ENCODE data around the gene ARHGAP23. TPM values are rescaled to one million over a fixed set of nuclear protein-coding genes. Genes with fewer than 3 reads are reported as not detected.

Gene ARHGAP23
- total and polyA plus RNA-seq, 4 donors = 18.3 to 91.7 (median 39.2) TPM

- H3K27ac ChIP-seq (ENCODE audit: low read depth in 1 of 2, low read length in 1 of 2) = no peak overlapping the region
- peaks cover 0 to 14% (median 13%) of the 10 kb centered on the region in 3 donors for H3K27me3 ChIP-seq (ENCODE audit: control insufficient read depth in 3 of 3, insufficient read depth in 3 of 3, low read length in 2 of 3)
- no peaks in the 10 kb centered on the region for H3K36me3 ChIP-seq (ENCODE audit: control insufficient read depth in 4 of 4, insufficient read depth in 4 of 4, low read length in 4 of 4)
- no peak overlapping the region for H3K9ac ChIP-seq (ENCODE audit: insufficient read depth in 1 of 2, low read length in 2 of 2)
- ATAC-seq (ENCODE audit: insufficient read depth, low FRiP score) (no peak), DNase-seq (no peak)
- 10 to 17% methylated on average over 8 to 10 of the region's 10 CpGs for WGBS, 2 donors
- TF ChIP-seq CTCF (IDR thresholded peaks at IDR 0.05; ENCODE audit: control extremely low read depth, extremely low read depth) = no peak
- peaks cover 0 to 43% (median 10%) of the 10 kb centered on the region in 5 donors for H3K4me1 ChIP-seq (ENCODE audit: control insufficient read depth in 5 of 5, insufficient read depth in 5 of 5, low read length in 5 of 5)
- H3K9me3 ChIP-seq (ENCODE audit: control insufficient read depth in 4 of 4, insufficient read depth in 3 of 4, low read length in 3 of 4) = no peaks in the 10 kb centered on the region
- H3K4me3 ChIP-seq = no peak overlapping the region
These were observed 8.7 kb upstream of the ARHGAP23 start for GRCh38 chr17:38419508-38419981.

GRCh38 chr17:38420518-38420917 lies 7.7 kb upstream of the ARHGAP23 start:
- DNase-seq (no peak), ATAC-seq (ENCODE audit: insufficient read depth, low FRiP score) (no peak)
- Histone ChIP-seq H3K27ac (ENCODE audit: low read depth in 1 of 2, low read length in 1 of 2) (no peak overlapping the region), H3K4me1 (ENCODE audit: control insufficient read depth in 5 of 5, insufficient read depth in 5 of 5, low read length in 5 of 5) (peaks cover 0 to 34% (median 10%) of the 10 kb centered on the region in 5 donors), H3K9me3 (ENCODE audit: control insufficient read depth in 4 of 4, insufficient read depth in 3 of 4, low read length in 3 of 4) (no peaks in the 10 kb centered on the region), H3K4me3 (no peak overlapping the region), H3K27me3 (ENCODE audit: control insufficient read depth in 3 of 3, insufficient read depth in 3 of 3, low read length in 2 of 3) (peaks cover 0 to 14% (median 13%) of the 10 kb centered on the region in 3 donors), H3K36me3 (ENCODE audit: control insufficient read depth in 4 of 4, insufficient read depth in 4 of 4, low read length in 4 of 4) (no peaks in the 10 kb centered on the region), H3K9ac (ENCODE audit: insufficient read depth in 1 of 2, low read length in 2 of 2) (no peak overlapping the region)
- WGBS, 2 donors = 83 to 87% methylated on average over 6 of the region's 6 CpGs
- TF ChIP-seq CTCF (IDR thresholded peaks at IDR 0.05; ENCODE audit: control extremely low read depth, extremely low read depth) = no peak

- 24 to 37% methylated on average over 14 of the region's 14 CpGs for WGBS, 2 donors
- Histone ChIP-seq H3K4me1 (ENCODE audit: control insufficient read depth in 5 of 5, insufficient read depth in 5 of 5, low read length in 5 of 5) (peaks cover 0 to 34% (median 10%) of the 10 kb centered on the region in 5 donors), H3K36me3 (ENCODE audit: control insufficient read depth in 4 of 4, insufficient read depth in 4 of 4, low read length in 4 of 4) (no peaks in the 10 kb centered on the region), H3K27me3 (ENCODE audit: control insufficient read depth in 3 of 3, insufficient read depth in 3 of 3, low read length in 2 of 3) (peaks cover 0 to 14% (median 13%) of the 10 kb centered on the region in 3 donors), H3K9ac (ENCODE audit: insufficient read depth in 1 of 2, low read length in 2 of 2) (peak overlapping the region in 1 of 2 donors; percentile 14), H3K9me3 (ENCODE audit: control insufficient read depth in 4 of 4, insufficient read depth in 3 of 4, low read length in 3 of 4) (no peaks in the 10 kb centered on the region), H3K27ac (ENCODE audit: low read depth in 1 of 2, low read length in 1 of 2) (no peak overlapping the region), H3K4me3 (no peak overlapping the region)
- ATAC-seq (ENCODE audit: insufficient read depth, low FRiP score) = no peak
- TF ChIP-seq CTCF (IDR thresholded peaks at IDR 0.05; ENCODE audit: control extremely low read depth, extremely low read depth) = no peak
- peak; percentile 83 to 88 (median 83) for DNase-seq
These were observed 7.0 kb upstream of the ARHGAP23 start for GRCh38 chr17:38421171-38421841.
